HG03280 (cell line): ENCODE data around the gene PTGES3L.

ENCODE experiments used
- ATAC-seq: cut with Tn5 transposase; IDR thresholded peaks from one replicate; pipeline ENCODE4 v1.9.1; 2021; ENCODE audit warnings: mild to moderate bottlenecking, moderate library complexity; ENCODE audit not compliant: unreplicated experiment

PTGES3L gene

DNA sequence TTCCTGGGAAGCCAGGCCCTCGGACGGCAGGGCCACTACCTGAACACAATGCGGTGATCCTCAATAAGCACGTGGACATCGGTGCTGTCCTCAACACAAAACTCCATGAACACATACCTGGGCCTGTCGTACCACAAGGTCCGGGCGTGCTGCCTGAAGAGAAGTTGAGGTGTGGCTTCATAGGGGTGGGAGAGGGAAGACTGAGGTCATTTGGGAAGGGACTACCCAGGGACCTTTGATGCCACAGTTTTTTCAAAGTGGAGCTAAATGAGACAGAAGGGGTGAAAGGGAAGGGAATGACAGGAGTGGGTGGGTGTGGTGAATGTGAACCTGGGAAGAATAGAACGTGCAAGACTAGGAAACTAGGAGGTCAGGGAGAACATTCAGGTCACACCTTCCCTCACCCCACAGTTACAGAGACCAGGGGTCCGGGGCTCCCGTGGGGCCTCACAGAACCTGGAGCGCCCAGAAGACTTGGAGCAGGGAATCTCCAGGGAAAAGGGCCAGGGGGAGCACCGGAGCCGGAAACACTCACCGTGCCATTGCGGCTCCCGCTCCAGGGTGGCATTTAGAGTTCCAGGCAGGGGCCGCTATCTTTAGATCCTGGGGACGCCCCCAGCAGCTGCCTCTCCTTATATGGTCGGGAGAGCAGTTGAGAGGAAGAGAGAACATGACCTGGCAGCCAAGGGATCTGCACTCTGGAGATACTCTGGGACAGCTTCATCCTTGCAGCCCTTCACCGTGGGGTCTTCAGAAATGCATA is at the start of gene PTGES3L:
Gene PTGES3L, minus strand, starts transcription at position 570 of the 763 bp plus-strand sequence. Its CDS starts 27 bp downstream, at position 543.
- peak; percentile 21 for ATAC-seq

DNA sequence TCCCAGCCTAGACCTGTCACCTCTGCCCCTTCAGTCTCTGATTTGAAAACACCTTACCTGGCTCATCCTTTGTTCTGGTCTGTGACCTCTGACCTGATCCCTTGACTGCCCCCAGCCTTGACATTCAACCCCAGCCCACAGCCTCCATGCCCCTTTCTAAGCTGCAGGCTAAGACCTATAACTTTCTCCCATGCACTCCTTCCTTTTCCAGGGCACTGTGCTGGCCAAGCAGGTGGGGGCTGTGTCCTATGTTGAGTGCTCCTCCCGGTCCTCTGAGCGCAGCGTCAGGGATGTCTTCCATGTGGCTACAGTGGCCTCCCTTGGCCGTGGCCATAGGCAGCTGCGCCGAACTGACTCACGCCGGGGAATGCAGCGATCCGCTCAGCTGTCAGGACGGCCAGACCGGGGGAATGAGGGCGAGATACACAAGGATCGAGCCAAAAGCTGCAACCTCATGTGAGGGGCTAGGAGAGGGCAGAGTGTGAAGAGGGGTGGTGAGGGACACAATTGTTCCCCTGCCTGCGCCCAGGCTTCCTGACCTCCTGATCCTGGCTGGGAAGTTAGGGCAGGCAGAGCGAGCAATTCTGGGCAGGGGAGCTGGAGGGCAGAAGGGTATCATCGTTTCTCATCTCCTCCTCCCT is 48.5 kb upstream of the PTGES3L start:
- no peak for ATAC-seq

DNA sequence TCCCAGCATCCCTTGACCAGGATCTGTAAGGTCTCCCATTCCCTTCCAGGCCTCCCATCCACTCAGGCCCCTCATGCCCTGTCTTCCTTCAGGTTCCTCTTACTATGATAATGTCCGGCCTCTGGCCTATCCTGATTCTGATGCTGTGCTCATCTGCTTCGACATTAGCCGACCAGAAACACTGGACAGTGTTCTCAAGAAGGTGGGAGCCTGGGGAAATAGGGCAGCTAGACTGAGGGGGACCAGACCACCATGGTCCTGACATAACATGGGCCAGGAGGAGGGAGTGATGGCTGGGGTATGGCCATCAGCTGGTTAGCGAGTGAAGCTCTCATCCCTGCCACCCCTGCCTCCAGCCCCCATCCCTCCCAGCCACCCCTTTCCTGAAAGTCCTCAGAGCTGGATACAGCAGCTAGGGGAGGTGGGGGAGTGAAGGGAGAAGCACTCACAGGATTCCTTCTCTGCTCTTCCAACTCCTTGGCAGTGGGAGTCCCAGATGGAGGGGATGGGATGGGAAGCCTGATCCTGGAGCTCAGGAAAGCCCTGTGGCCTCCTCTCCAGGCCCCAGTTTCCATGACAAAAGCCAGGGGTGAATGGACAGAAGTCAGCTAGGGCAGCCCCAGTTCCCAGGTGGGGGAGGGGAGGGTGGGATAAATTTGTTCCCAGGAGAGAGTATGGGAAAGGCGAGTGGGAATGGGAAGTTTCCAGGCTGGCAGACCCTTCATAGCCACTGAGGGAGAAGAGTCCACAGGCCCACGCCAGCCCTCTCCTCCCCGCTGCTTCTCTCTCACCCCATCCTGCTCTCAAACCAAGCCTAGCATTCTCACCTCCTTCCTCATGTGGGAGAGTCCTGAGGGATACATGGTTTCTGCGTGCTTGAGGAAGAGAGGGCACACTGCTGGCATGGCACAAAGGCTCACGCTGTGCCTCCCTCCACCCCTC is 47.5 kb upstream of the PTGES3L start:
- no peak for ATAC-seq

DNA sequence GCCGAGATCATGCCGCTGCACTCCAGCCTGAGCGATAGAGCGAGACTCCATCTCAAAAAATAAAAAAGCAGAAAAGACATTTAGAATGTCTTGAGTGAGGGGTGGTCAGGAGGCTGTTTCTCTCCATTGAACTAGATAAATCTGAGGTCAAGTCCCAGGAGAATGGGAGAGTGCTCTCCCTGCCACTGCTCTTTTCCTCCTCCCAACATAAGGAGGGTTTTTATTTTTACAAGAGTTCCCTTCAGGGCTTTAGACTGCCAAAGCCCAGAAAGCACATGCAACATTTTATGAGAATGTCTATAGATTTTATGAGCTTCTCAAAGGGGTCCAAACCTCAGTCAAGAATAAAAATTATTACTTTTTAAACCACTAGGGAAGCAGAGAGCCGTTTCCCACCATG is 46.7 kb upstream of the PTGES3L start:
- no peak for ATAC-seq

DNA sequence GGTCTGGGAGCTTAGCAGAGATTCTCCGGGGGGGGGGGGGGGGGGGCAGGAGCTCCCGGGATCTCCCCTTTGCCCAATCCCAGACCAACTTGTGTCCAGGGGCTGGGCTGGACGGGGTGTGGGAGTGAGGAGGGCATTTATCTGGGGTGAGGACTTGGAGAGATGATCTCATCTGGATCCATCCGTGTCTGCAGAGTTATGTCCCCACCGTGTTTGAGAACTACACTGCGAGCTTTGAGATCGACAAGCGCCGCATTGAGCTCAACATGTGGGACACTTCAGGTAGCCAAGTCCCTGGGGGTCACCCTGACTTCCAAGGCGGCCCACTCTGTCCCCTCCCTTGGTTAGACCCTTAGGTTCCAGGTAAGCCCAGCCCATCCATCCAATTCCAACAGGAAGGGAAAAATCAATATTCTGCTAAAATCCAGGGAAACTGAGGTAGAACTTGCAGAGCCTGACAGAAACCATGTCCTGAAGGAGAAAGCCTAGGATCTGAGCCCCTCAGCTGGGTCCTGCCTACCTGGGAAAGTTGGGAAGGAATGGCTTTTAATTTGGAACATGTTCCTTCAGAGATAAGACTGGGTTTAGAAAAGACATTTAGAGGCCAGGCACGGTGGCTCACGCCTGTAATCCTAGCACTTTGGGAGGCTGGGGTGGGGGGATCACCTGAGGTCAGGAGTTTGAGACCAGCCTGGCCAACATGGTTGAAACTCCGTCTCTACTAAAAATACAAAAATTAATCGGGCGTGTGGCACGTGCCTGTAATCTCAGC is 46.1 kb upstream of the PTGES3L start:
- ATAC-seq: no peak

DNA sequence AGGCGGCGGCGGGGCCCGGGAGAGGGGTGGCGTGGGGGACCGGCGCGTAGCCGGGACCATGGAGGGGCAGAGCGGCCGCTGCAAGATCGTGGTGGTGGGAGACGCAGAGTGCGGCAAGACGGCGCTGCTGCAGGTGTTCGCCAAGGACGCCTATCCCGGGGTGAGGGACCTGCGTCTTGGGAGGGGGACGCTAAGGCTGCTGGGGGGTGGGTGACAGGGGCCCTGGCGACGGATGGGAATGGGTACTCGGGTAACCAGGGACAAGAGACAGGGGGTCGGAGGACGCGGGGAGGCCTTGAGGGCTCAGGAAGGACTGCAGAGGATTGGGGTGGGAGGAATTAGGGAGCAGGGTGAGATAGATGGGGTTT is 45.4 kb upstream of the PTGES3L start:
- no peak for ATAC-seq

DNA sequence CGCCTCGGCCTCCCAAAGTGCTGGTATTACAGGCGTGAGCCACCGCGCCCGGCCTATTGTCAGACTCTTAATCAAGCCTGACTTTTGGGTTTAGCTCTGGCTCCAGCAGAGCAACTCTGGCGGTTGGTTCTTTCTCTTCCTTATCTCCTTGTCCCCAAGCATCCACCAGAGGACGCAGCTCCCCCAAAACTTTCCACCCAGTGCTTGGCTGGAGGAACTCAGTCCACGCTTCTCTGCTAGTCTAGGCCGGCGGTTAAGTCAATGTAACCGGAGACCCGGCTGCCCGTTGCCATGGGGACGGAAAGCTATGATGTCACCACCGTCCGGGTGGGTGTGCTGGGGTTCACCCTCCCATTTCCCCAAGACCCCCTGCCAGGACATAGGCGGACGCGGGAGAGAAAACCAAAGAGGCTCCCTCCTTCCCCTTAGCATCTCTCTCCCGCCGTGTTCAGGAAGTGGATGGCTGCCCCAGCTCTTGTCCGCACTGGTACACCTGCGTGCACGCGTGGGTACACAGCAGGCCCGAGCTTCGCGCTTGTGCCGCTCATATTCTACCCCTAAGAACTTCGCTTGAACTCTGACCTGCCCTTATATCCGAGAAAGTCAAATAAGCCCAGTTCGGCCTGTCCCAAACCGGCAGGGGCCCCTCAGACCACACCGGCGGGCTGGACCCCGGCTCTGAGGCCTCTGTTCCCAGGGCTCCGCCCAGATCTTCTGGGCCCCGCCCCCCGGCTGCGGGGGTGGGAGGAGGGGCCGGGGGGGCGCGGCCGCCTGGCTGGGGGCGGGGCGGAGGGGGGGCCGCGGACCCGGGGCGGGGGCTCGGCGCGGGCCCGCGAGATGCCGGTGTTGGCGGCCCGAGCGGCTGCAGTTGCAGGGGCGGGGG is 44.8 kb upstream of the PTGES3L start, which contains the start of gene RND2:
Gene RND2, plus strand, starts transcription at position 825 of the 883 bp plus-strand sequence. CDS start 117 bp downstream, outside the sequence.
- ATAC-seq: peak; percentile 41

DNA sequence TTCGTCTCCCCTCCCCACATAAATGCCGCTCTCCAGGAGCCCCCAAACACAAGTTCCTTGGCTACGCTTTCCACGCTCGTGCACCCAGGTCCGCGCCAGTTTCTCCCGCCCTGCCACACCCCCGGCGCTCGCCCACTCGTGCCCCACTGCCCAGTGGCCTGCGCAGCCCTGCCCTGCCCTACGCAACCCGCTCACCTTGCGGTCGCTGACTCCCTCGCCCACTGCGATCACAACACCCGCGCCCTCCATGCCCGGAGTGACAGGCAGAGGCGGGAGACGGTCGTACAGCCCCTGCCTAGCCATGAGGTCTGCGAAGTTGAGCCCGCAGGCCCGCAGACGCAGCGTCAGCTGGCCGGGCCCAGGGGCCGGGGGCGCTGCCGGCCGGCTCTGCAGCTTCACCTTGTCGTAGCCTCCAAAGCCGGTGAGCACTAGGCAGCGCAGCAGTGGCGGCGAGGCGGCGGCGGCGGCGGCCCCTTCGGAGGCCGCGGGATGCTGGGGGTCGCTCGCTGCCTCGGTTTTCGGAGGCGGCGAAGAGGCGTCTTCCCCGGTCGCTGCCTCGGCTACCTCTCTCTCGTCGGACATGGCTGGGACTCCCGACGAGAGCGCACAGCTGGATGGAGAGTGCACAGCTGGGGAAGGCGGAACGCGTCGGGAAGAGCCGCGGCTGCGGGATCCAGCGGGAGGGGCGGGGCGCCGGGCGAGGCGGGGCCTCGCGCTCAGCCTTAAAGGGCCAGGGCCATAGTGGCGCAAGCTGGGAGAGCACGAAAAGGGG is 42.0 kb upstream of the PTGES3L start, which contains the start of gene VAT1:
Gene VAT1, minus strand, starts transcription at position 645 of the 772 bp plus-strand sequence. Its CDS starts 63 bp downstream, at position 582.
- no peak for ATAC-seq

DNA sequence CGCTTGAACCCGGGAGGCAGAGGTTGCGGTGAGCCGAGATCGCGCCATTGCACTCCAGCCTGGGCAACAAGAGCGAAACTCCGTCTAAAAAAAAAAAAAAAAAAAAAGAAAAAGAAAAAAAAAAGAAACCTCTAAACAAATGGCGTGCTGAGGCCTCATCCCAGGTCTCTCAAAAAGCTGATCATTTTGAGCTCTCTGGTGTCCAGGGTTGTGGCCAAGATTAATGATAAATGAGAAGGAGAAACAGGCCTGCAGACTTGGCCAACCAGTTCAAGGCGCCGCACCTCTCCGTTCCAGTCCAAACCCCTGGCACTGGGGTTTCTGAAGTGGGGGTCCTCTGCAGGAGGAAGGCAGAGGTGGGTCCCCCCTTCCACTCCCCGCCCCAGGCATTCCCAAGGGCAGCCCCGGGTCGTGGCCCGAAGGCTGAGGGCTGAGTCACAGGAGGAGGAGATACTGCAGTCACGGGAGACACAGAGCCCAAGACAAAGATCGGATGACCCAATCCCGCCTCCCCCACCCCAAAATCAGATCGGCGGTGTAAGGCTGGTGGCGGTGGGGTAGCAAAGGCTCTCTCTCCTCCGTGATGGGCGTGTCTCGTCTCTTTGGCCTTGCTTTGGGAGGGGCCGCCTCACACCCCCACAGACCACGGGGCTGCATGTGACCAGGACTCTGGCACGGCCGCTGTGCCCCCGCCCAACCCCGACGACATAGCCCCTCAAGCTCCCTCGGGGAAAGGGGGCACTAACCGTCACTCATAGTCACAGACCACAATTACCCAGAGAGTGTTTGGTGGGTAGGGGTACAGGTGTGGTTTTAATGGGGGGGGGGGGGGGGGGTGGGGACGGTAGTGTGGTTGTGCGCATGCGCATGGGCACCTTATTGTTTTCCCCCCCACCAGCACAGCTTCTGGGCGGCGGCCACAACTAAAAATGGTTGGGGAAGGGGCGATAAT is 41.2 kb upstream of the PTGES3L start:
- no peak for ATAC-seq

DNA sequence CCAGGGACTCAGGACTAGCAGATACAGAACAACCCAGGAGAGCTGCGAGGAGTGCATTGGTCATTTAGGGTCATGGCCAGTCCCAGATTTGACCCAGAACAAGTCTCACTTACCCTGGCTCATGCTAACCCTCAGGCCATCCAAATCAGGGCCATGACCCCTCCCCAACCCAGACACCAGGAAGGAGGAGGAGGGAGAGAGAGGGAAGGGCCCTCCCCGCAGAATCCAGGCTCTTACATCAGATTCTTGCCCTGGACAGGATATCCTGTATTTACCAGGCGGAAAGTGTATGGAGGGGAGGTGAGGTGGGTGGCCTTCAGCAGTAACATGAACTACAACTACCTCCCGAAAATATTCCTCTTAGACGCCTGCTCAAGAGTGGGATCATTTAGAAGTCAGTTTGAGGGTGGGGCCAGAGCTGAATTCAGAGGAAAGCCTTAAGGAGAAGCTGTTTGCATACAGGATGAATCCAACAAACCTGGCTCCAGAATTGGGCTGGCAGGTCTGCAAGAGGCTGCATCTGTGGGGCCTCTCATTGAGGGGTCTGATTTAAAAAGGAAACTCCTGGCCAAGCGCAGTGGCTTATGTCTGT is 40.2 kb upstream of the PTGES3L start:
- ATAC-seq: no peak

DNA sequence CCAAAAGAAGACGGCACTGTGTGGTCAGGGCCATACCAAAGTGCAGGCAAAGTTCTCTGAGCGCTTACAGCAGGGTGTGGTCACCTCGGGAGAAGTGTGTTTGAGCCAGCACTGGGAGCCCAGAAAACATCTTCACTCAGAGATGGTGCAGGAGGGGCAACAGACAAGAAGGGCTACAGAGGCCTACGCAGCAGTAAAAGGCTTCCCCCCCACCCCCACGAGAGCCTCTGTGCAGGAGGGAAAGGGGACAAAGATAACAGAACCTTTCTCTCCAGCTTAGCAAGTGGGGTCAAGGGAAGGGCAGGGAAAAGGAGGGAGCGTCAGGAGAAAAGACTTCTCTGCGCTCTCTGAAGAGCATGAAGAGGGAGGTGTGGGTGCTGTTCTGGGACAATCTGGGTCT is 39.5 kb upstream of the PTGES3L start:
- ATAC-seq: no peak

DNA sequence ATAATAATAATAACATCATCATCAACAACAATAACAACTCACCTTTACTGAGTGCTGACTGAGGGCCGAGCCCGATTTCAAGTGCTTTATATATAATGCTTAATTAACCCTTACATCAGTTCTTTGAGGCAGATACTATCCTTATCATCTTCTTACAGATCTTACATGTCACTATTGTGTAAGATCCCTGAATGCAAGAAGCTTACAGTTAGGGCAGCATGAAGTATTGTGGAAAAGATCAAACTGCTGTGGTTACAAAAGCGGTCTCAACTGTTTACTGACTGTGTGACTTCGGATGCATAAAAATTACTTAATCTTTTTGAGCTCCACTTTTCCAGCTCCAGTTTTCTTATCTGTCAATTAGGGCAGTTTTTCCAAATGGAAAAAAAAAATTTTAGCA is 39.1 kb upstream of the PTGES3L start:
- no peak for ATAC-seq

DNA sequence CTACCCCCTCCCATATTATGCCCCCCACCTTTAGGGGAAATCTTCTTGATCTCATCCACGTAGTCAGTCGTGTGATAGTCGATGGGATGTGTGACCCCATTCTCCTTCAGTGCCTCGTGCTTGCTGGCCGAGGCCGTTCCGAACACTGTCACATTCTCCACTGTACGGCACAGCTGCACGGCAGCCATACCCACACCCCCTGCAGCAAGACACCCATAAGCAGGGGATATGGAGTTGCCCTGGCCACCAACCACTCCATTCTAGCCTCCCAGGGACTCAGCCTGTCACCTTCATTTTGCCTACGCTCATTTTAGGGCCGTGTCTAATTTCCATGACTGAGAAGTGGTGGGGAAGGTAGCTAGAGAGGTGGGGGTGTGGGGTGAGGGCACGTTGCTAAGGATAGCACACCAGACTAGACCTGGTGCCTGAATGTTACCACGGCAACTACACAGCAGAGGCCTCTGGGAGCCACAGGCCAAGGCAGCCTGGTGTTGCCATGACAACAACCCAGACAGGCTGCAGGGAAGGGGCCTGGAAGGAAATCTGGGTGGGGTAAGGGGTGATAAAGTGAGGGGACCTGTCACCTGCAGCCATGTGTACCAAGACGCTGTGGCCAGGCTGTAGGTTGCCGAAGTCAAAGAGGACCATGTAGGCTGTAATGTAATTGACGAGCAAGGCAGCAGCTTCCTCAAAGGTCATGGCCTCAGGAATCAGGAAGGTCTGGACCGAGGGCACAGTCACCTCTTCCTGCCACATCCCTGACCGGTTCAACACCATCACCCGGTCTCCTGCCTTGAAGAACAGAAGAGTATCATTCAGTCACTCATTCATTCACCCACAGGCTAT is 38.4 kb upstream of the PTGES3L start:
- no peak for ATAC-seq

DNA sequence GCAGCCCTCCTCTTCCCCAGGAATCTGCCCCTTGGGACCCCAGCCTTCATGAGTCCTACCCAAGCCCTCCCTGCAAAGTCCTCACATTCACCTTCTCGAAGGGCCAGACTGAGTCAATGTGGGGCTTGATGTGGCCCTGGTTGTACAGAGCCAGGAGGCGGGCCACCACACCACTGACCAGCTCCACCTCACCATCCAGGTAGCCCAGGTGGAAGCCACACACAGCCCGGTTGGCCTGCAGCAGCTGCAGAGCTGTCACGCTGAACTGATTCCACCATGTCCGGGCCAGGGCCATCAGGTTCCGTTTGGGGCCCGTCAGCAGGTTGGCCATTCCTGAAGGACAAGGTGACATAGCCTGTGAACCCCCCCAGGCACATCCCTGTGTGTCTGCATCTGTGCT is 36.3 kb upstream of the PTGES3L start:
- ATAC-seq: no peak

DNA sequence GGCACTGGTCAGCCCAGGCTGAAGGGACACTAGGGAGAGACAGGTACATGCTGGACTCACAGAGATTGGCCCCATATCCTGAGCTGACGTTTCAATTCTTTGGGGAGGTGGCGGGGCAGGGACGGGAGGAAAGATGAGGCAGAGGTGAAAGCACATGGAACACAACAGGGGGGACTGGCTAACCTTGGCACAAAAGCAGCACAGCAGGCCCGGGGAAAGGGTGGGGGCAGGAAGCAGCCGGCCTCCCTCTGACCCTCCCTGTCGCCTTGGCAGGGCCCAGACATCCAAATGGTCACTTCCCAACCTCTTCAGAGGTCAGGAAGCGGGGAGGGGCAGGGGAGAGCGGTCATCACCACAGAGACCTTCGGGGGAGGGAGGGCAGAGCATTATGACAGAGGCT is 35.7 kb upstream of the PTGES3L start:
- no peak for ATAC-seq
